PC-9 (cell line): ENCODE measurements around the gene CHI3L1. TPM values are rescaled to one million over a fixed set of nuclear protein-coding genes. Genes with fewer than 3 reads are reported as not detected.

Source experiments
- BruUV-seq: library from RNA; stranded (reverse); fragments of 400-500 nt; replicated peaks from 2 replicates; lab custom pipeline; 2021; lab: Mats Ljungman, UMichigan
- CTCF ChIA-PET: fragments of 300-600 bp; sonication (Branson Sonifier 250); formaldehyde crosslinking; loops from one replicate; lab custom pipeline; 2022; ENCODE audit warnings: antibody characterized with exemption; lab: Charles Lee
- POLR2A ChIA-PET: fragments of 300-600 bp; sonication (Branson Sonifier 250); formaldehyde crosslinking; loops from one replicate; lab custom pipeline; 2022; ENCODE audit warnings: antibody characterized with exemption; ENCODE audit not compliant: unreplicated experiment; lab: Charles Lee
- DNase-seq, 2 experiments: peaks; one replicate each; pipeline versions ENCODE4 v3.0.0 to v3.0.0-alpha.2; 2015 to 2022; ENCODE audit warnings: mixed read lengths in 1 of 2
- H2AFZ ChIP-seq: fragments of 200-600 bp; sonication (generic); 2 replicates; pipeline ENCODE4 v1.8.1; 2017; ENCODE audit warnings: antibody characterized with exemption
- H3F3A ChIP-seq: fragments of 200-600 bp; sonication (generic); 2 replicates; pipeline ENCODE4 v1.8.1; 2017; ENCODE audit warnings: antibody characterized with exemption, mild to moderate bottlenecking, low read depth; ENCODE audit not compliant: insufficient read depth
- H3K27ac ChIP-seq: fragments of 200-600 bp; sonication (generic); 2 replicates; pipeline ENCODE4 v1.6.1; 2016; ENCODE audit warnings: mixed run types
- H3K27me3 ChIP-seq: fragments of 200-600 bp; sonication (generic); 2 replicates; pipeline ENCODE4 v1.6.1; 2016; ENCODE audit warnings: low read depth, mixed run types; ENCODE audit not compliant: insufficient read depth
- H3K36me3 ChIP-seq: fragments of 200-600 bp; sonication (generic); 2 replicates; pipeline ENCODE4 v1.6.1; 2016; ENCODE audit warnings: low read depth, mixed run types
- H3K4me1 ChIP-seq: fragments of 200-600 bp; sonication (generic); replicated peaks from 2 replicates; pipeline ENCODE4 v1.6.1; 2016; ENCODE audit warnings: mixed run types; ENCODE audit not compliant: insufficient read depth
- H3K4me2 ChIP-seq: fragments of 200-600 bp; sonication (generic); 2 replicates; pipeline ENCODE4 v1.6.1; 2017; ENCODE audit warnings: mixed run types
- H3K4me3 ChIP-seq: fragments of 200-600 bp; sonication (generic); 2 replicates; pipeline ENCODE4 v1.6.1; 2016; ENCODE audit warnings: mixed run types
- H3K79me2 ChIP-seq: fragments of 200-600 bp; sonication (generic); 2 replicates; pipeline ENCODE4 v1.6.1; 2017; ENCODE audit warnings: low read depth, mixed run types
- H3K9me2 ChIP-seq: fragments of 200-600 bp; sonication (generic); 2 replicates; pipeline ENCODE4 v1.8.1; 2017; ENCODE audit warnings: mild to moderate bottlenecking; ENCODE audit not compliant: insufficient read depth
- H3K9me3 ChIP-seq: fragments of 200-600 bp; sonication (generic); 2 replicates; pipeline ENCODE4 v1.8.1; 2016; ENCODE audit warnings: low read depth; ENCODE audit not compliant: insufficient read depth
- H4K20me1 ChIP-seq: fragments of 200-600 bp; sonication (generic); 2 replicates; pipeline ENCODE4 v1.8.1; 2017; ENCODE audit not compliant: insufficient read depth
- CTCF ChIP-seq: fragments of 200-600 bp; sonication (generic); conservative IDR thresholded peaks from 2 replicates; pipeline ENCODE4 v1.6.1; 2017; ENCODE audit warnings: mixed run types, antibody characterized with exemption, mild to moderate bottlenecking, moderate library complexity
- EZH2 ChIP-seq: fragments of 200-600 bp; sonication (generic); IDR thresholded peaks from 2 replicates; pipeline ENCODE4 v1.8.0; 2017; ENCODE audit warnings: antibody characterized with exemption, low read depth
- intact Hi-C: fragments of 100-400 bp; cut with micrococcal nuclease; formaldehyde crosslinking; loops from one replicate; pipeline ENCODE4 v1.10.0; 2022; ENCODE audit not compliant: unreplicated experiment
- total RNA-seq: library from RNA; stranded (reverse); gene quantifications from 2 replicates; pipeline ENCODE4 v1.2.3, GENCODE V29; 2021

CHI3L1 gene
- total RNA-seq, 1 experiment from 2014 or later, result not detected

DNA sequence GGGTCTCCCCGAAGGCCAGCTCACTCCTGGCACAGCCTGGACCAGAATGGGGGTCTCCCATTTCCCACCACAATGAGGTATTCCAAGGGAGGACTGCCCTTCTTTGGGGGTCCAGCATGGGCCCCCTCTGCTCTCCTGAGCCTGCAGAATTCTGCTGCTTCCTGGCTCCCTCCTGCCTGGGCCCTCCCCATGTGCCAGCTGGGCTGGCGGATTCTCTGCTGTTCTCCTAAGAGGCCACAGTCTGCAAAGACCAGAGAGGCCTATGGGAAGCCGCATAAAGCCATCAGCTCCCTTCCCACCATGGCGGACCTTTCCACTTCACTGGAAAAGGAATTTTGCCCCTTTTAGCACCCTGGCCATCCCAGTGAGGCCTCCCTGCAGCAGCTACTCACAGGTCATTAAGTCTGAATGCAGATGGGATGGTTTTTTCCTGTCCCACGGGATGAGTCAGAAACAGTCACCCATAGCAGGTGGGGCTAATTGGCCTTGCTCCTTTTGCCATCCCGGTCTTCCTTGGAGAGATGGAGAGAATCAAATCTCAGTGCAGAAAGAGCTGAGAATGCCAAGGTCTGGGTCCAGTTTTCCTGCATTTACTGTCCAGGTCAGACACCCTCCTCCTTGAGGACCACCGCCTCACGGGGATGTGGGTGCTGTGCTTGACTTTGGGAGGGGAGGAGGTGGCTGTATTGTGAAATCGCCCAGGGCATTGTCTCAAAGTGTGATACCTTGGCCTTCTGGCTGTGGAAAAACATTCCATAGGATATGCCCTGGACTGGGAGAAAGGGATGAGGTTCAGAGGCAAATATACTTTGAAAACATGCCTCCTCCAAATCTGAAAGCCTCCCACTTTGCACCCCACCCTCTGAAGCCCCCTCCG, 34.1 kb downstream of the CHI3L1 start:
- BruUV-seq, result no TSS peak
- H2AFZ ChIP-seq, result no peak overlapping the region
- TF ChIP-seq EZH2 (no peak), CTCF (no peak)
- H3K4me2 ChIP-seq, result peak overlapping the region; percentile 78
- H3K9me2 ChIP-seq, result no peaks in the 10 kb centered on the region
- H3K36me3 ChIP-seq, result 0 out of 2 replicates have a peak, but pooled peaks cover 1% of the 10 kb centered on the region
- no peaks in the 10 kb centered on the region for H3K27me3 ChIP-seq
- no peaks in the 10 kb centered on the region for H3K9me3 ChIP-seq
- ChIA-PET CTCF (interaction anchor here (1.2 to 1.4 kb wide), 2 partner anchors 19 to 20 kb away, joined by 3 to 4 read pairs; no protein-coding TSS in a partner anchor), POLR2A (interaction anchor here (0.5 to 0.7 kb wide), 2 partner anchors 98 to 1355 kb away, joined by 3 to 9 read pairs; no protein-coding TSS in a partner anchor)
- peak overlapping the region; percentile 83 for H3K27ac ChIP-seq
- H3K79me2 ChIP-seq, result peaks cover 13% of the 10 kb centered on the region
- no peaks in the 10 kb centered on the region for H4K20me1 ChIP-seq
- peak; percentile 60 to 91 for DNase-seq
- H3K4me3 ChIP-seq, result peak overlapping the region; percentile 36; the same call in 1 of the 2 replicates
- peaks cover 65% of the 10 kb centered on the region for H3K4me1 ChIP-seq
- H3F3A ChIP-seq, result peaks cover 66% of the 10 kb centered on the region
- intact Hi-C loops, result loop anchor here (2.0 kb wide), 1 partner anchor 18 kb away; no protein-coding TSS in a partner anchor

DNA sequence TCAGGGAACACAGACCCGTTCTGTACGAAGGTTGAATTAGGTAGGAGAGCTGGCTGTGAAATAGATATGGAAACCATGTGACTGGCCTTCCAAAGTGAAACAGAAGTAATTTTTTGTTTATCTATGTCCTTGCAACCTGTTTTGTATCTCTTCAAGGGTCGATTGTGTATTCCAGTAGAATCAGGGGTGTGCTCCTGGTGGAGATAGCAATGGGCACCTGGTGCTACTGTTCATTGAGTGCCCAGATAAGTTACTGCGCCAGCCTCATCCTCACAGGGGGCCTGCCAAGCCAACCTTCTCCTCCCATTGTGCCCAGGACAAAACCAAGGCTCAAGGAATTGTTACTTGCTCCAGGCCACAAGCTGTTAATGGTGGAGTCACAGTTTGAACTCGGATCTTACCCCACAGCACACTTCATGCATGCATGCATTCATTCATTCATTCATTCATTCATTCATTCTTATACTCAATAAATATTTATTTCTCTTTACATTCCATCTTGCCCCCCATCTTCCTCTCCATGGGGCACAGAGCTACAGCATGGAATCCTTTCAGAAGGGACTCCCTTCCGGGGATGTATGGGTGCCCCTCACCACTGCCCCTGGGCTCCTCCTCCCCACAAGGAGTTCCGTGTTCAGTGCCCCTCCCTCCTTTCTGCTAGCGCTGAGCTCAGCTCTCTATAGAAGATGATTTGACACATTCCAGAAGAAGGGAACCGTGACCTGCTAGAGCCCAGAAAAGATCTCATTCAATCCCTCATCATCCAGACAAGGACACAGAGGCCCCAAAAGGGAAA, 34.9 kb downstream of the CHI3L1 start:
- Histone ChIP-seq H3K4me1 (peaks cover 56% of the 10 kb centered on the region), H4K20me1 (no peaks in the 10 kb centered on the region), H3K36me3 (no peaks in the 10 kb centered on the region), H3K9me3 (no peaks in the 10 kb centered on the region), H3K27ac (peak overlapping the region; percentile 70), H3K9me2 (no peaks in the 10 kb centered on the region), H3K4me2 (peak overlapping the region; percentile 78), H2AFZ (no peak overlapping the region), H3K27me3 (no peaks in the 10 kb centered on the region), H3K4me3 (no peak overlapping the region), H3F3A (peaks cover 61% of the 10 kb centered on the region), H3K79me2 (peaks cover 13% of the 10 kb centered on the region)
- no peak for TF ChIP-seq EZH2
- TF ChIP-seq CTCF, result no peak
- ChIA-PET CTCF (interaction anchor here (1.2 to 1.4 kb wide), 2 partner anchors 19 to 21 kb away, joined by 3 to 4 read pairs; no protein-coding TSS in a partner anchor), POLR2A (interaction anchor here (0.6 kb wide), 1 partner anchor 23 kb away, joined by 5 read pairs; no protein-coding TSS in a partner anchor)
- no peak for DNase-seq
- BruUV-seq, result no TSS peak
- intact Hi-C loops, result loop anchor here (2.0 kb wide), 1 partner anchor 17 kb away; no protein-coding TSS in a partner anchor
